DND-41 (cell line): ENCODE measurements around the gene APOBR.

ENCODE experiments used
- ATAC-seq: fragments of 200-7000 bp; cut with Tn5 transposase; 3 replicates; pipeline ENCODE4 v1.9.1; 2021; ENCODE audit warnings: low read depth; ENCODE audit not compliant: insufficient read depth
- DNase-seq: peaks from one replicate; pipeline ENCODE4 v3.0.0-alpha.2; 2020
- H2AFZ ChIP-seq: 2 replicates; pipeline ENCODE4 v1.6.0; 2012; ENCODE audit warnings: low read depth, low read length
- H3K27ac ChIP-seq: 2 replicates; pipeline ENCODE4 v1.5.1; 2012; ENCODE audit warnings: low read length, inconsistent platforms
- H3K27me3 ChIP-seq: fragments of 200-600 bp; sonication (generic); 2 replicates; pipeline ENCODE4 v1.6.0; 2012; ENCODE audit warnings: low read length, mild to moderate bottlenecking, inconsistent platforms; ENCODE audit not compliant: insufficient read depth, poor library complexity
- H3K36me3 ChIP-seq: 2 replicates; pipeline ENCODE4 v1.5.1; 2012; ENCODE audit warnings: low read length, inconsistent platforms; ENCODE audit not compliant: insufficient read depth
- H3K4me1 ChIP-seq: 2 replicates; pipeline ENCODE4 v1.5.1; 2012; ENCODE audit warnings: mild to moderate bottlenecking, low read length; ENCODE audit not compliant: insufficient read depth
- H3K4me2 ChIP-seq: 2 replicates; pipeline ENCODE4 v1.6.0; 2012; ENCODE audit warnings: mild to moderate bottlenecking, moderate library complexity, low read length, inconsistent platforms; ENCODE audit not compliant: insufficient read depth
- H3K4me3 ChIP-seq, 2 experiments: fragments of 200-600 bp in 1 of 2; shearing (Covaris generic) in 1 of 2; 2 replicates each; pipeline ENCODE4 v1.5.1; 2012 to 2016; ENCODE audit warnings: inconsistent platforms in 2 of 2, low read length in 2 of 2, mild to moderate bottlenecking in 2 of 2, low read depth in 1 of 2, moderate library complexity in 1 of 2
- H3K79me2 ChIP-seq: 2 replicates; pipeline ENCODE4 v1.6.0; 2012; ENCODE audit warnings: low read length, inconsistent platforms; ENCODE audit not compliant: insufficient read depth
- H3K9ac ChIP-seq: 2 replicates; pipeline ENCODE4 v1.6.0; 2012; ENCODE audit warnings: low read depth, mild to moderate bottlenecking, inconsistent platforms, low read length, moderate library complexity
- H3K9me3 ChIP-seq: 2 replicates; pipeline ENCODE4 v1.5.1; 2012; ENCODE audit warnings: low read length, moderate library complexity, mild to moderate bottlenecking, inconsistent platforms; ENCODE audit not compliant: insufficient read depth, severe bottlenecking
- H4K20me1 ChIP-seq: 2 replicates; pipeline ENCODE4 v1.6.0; 2012; ENCODE audit warnings: low read length; ENCODE audit not compliant: insufficient read depth
- CTCF ChIP-seq: IDR thresholded peaks from 2 replicates; pipeline ENCODE4 v1.5.1; 2012; ENCODE audit warnings: borderline replicate concordance, low read length, moderate library complexity, mild to moderate bottlenecking; ENCODE audit not compliant: poor library complexity, severe bottlenecking; ENCODE audit errors: extremely low read depth
- EZH2 ChIP-seq: IDR thresholded peaks from 3 replicates; pipeline ENCODE4 v1.6.1; 2012; ENCODE audit warnings: borderline replicate concordance, low read depth, mild to moderate bottlenecking, moderate library complexity, low read length, inconsistent platforms; ENCODE audit not compliant: severe bottlenecking

The APOBR gene

GRCh38 chr16:28492511-28492910, 1.9 kb upstream of the APOBR start:
- peak overlapping the region; percentile 78 for H2AFZ ChIP-seq

GRCh38 chr16:28495098-28495793, 803 bp downstream of the APOBR start:
- peaks cover 45% of the 10 kb centered on the region for H3K4me1 ChIP-seq
- H2AFZ ChIP-seq: peak overlapping the region; percentile 77
- no peak for TF ChIP-seq CTCF
- no peak for TF ChIP-seq EZH2
- H3K4me2 ChIP-seq: peak overlapping the region; percentile 84
- H3K9ac ChIP-seq: peak overlapping the region; percentile 64
- H4K20me1 ChIP-seq: no peaks in the 10 kb centered on the region
- H3K79me2 ChIP-seq: peaks cover 24% of the 10 kb centered on the region
- no peaks in the 10 kb centered on the region for H3K27me3 ChIP-seq
- ATAC-seq (no peak), DNase-seq (peak; percentile 20)
- H3K27ac ChIP-seq: peak overlapping the region; percentile 93
- peak overlapping the region in 1 of 2 experiments; percentile 83; a peak in 1 of 4 replicates for H3K4me3 ChIP-seq
- H3K36me3 ChIP-seq: peaks cover 3% of the 10 kb centered on the region; the same call in 1 of the 2 replicates
- H3K9me3 ChIP-seq: no peaks in the 10 kb centered on the region

More at GRCh38 chr16:28492511-28492910, 1.9 kb upstream of the APOBR start:
- TF ChIP-seq CTCF (no peak), EZH2 (no peak)
- DNase-seq (peak; percentile 21), ATAC-seq (no peak)
- no peaks in the 10 kb centered on the region for H4K20me1 ChIP-seq
- H3K4me2 ChIP-seq: peak overlapping the region; percentile 84
- H3K9ac ChIP-seq: peak overlapping the region; percentile 64
- peak overlapping the region; percentile 93 for H3K27ac ChIP-seq
- H3K79me2 ChIP-seq: peaks cover 24% of the 10 kb centered on the region
- H3K4me1 ChIP-seq: peaks cover 48% of the 10 kb centered on the region
- H3K36me3 ChIP-seq: peaks cover 26% of the 10 kb centered on the region
- H3K9me3 ChIP-seq: no peaks in the 10 kb centered on the region
- peak overlapping the region; percentile 67 to 83; a peak in 3 of 4 replicates for H3K4me3 ChIP-seq
- no peaks in the 10 kb centered on the region for H3K27me3 ChIP-seq

GRCh38 chr16:28495795-28496749, 1.6 kb downstream of the APOBR start:
- H3K4me1 ChIP-seq: peaks cover 39% of the 10 kb centered on the region
- no peaks in the 10 kb centered on the region for H3K27me3 ChIP-seq
- no peaks in the 10 kb centered on the region for H4K20me1 ChIP-seq
- H3K9me3 ChIP-seq: no peaks in the 10 kb centered on the region
- TF ChIP-seq EZH2 (no peak), CTCF (no peak)
- peak overlapping the region; percentile 64; the same call in 1 of the 2 replicates for H3K9ac ChIP-seq
- H3K79me2 ChIP-seq: peaks cover 18% of the 10 kb centered on the region
- no peak overlapping the region for H3K4me3 ChIP-seq
- H3K36me3 ChIP-seq: peaks cover 3% of the 10 kb centered on the region; the same call in 1 of the 2 replicates
- H3K4me2 ChIP-seq: no peak overlapping the region
- H3K27ac ChIP-seq: peak overlapping the region; percentile 93; the same call in 1 of the 2 replicates
- DNase-seq (no peak), ATAC-seq (no peak)
- no peak overlapping the region for H2AFZ ChIP-seq
